BJ (cell line): Measurements from ENCODE around the gene ANGEL2. TPM values are rescaled to one million over a fixed set of nuclear protein-coding genes. Genes with fewer than 3 reads are reported as not detected.

Experiments
- CTCF ChIA-PET: fragments of 350-600 bp; formaldehyde crosslinking; extraction: SDS; loops from one replicate; lab custom pipeline; 2021; ENCODE audit warnings: antibody characterized with exemption, inconsistent platforms; lab: Yijun Ruan, JAX
- POLR2A ChIA-PET: fragments of 300-600 bp; sonication (Branson Sonifier 250); formaldehyde crosslinking; extraction: SDS; loops from one replicate; lab custom pipeline; 2021; ENCODE audit warnings: antibody characterized with exemption; lab: Charles Lee
- DNase-seq: peaks from one replicate; pipeline ENCODE4 v3.0.0-alpha.2; 2011; ENCODE audit warnings: low read depth
- H3K27me3 ChIP-seq: 2 replicates; pipeline ENCODE4 v1.6.0; 2011; ENCODE audit warnings: low read length; ENCODE audit not compliant: control insufficient read depth, insufficient read depth
- H3K36me3 ChIP-seq: 2 replicates; pipeline ENCODE4 v1.5.1; 2011; ENCODE audit warnings: low read length; ENCODE audit not compliant: control insufficient read depth, insufficient read depth
- H3K4me3 ChIP-seq: 2 replicates; pipeline ENCODE4 v1.5.1; 2011; ENCODE audit warnings: low read depth, mild to moderate bottlenecking, control low read depth, low read length
- CTCF ChIP-seq: IDR thresholded peaks from 2 replicates; pipeline ENCODE4 v1.5.1; 2011; ENCODE audit warnings: low read depth, mild to moderate bottlenecking, control low read depth, inconsistent platforms, low read length, moderate library complexity; ENCODE audit not compliant: insufficient read depth
- polyA plus RNA-seq: library from polyadenylated mRNA; depleted of rRNA; stranded (reverse); fragments of >200 nt; gene quantifications from 2 replicates; pipeline ENCODE4 v1.2.3, GENCODE V29; 2011

Gene ANGEL2
- polyA plus RNA-seq, 1 experiment, result 13.3 TPM

DNA sequence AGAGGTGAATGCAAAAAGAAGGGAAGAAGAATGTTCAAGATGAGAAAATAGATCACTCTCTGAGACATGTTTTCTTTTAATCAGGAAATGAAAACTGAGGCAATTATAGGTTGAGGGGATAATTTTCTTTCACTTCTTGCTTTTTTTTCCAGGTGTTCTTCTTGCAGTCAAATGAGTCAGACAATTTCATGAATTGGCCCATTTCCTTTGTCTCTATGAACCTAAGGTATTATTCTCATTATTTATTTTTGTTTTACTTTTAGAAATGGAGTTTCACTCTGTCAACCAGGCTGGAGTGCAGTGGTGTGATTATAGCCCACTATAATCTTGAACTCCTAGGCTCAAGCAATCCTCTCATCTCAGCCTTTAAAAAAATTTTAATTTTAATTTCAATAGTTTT, 68.8 kb downstream of the ANGEL2 start:
- DNase-seq, result no peak
- ChIA-PET CTCF (interaction anchor here (0.8 to 1.3 kb wide), 2 partner anchors 9 to 21 kb away, joined by 4 to 5 read pairs; no protein-coding TSS in a partner anchor), POLR2A (no interaction called here)

DNA sequence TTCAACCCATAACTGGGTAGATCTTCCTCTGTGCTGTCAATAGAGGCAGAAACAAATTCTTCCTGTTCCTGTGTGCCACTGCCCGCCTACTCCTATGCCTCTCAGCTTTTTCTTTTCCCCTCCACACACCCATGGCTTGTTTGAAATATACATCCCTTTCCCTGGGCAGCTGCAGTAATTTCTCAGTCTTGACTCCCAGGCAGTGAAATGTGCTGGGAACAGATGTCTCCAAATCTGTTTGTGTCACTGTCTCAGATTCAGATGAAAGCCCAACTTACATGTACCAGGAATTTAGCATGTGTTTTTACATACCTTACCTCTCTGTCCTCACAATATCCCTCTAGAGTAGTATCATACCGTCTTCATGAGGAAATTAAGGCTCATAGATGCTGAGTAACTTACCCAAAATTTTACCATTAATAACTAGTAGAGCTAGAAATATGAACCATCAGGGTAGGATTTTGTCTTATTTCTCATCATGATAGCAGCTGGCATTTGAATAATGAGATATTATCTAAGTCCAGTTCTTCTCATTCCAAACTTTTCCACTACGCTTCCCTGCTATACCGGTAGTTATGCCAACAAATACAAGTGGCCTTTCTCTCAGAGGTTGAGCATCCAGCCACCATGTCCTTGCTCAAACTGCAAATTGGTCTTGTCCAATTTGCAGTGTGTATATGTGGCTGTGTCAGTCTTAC, 70.1 kb downstream of the ANGEL2 start:
- no peak for TF ChIP-seq CTCF
- ChIA-PET CTCF (interaction anchor here (1.3 kb wide), 1 partner anchor 8 kb away, joined by 5 read pairs; no protein-coding TSS in a partner anchor), POLR2A (interaction anchor here (0.7 kb wide), 1 partner anchor 27 kb away, joined by 6 read pairs; no protein-coding TSS in a partner anchor)

More for the DNA sequence above, 68.8 kb downstream of the ANGEL2 start:
- no peak for TF ChIP-seq CTCF
- Histone ChIP-seq H3K36me3 (no peaks in the 10 kb centered on the region), H3K27me3 (peaks cover 9% of the 10 kb centered on the region), H3K4me3 (no peak overlapping the region)

DNA sequence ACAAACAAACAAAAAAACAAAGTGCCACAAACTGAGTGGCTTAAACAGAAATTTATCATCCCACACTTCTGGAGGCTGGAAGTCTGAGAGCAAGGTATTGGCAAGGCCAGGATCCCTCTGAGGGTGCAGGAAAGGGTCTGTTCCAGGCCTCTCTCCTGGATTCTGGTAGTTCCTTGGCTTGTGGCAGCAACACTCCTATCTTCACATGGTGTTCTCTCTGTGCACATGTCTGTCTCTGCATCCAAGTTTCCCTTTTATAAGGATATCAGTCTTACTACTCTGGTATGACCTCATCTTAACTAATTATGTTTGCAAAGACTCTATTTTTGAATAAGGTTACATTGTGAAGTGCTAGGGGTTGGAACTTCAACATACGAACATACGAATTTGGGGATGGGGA, 70.6 kb downstream of the ANGEL2 start:
- Histone ChIP-seq H3K27me3 (peaks cover 2% of the 10 kb centered on the region), H3K4me3 (no peak overlapping the region), H3K36me3 (no peaks in the 10 kb centered on the region)
- no peak for TF ChIP-seq CTCF
- CTCF ChIA-PET, result no interaction called here
- no peak for DNase-seq
- POLR2A ChIA-PET, result interaction anchor here (0.7 kb wide), 1 partner anchor 26 kb away, joined by 6 read pairs; no protein-coding TSS in a partner anchor

More for the DNA sequence above, 70.1 kb downstream of the ANGEL2 start:
- peaks cover 2% of the 10 kb centered on the region for H3K27me3 ChIP-seq
- H3K4me3 ChIP-seq, result no peak overlapping the region
- no peaks in the 10 kb centered on the region for H3K36me3 ChIP-seq
- DNase-seq, result no peak

- ChIA-PET CTCF (no interaction called here), POLR2A (no interaction called here)
- Histone ChIP-seq H3K4me3 (no peak overlapping the region), H3K36me3 (no peaks in the 10 kb centered on the region), H3K27me3 (no peaks in the 10 kb centered on the region)
- no peak for TF ChIP-seq CTCF
- no peak for DNase-seq
Observed at GRCh38 chr1:212944229-212944901, 71.3 kb downstream of the ANGEL2 start.

GRCh38 chr1:212943393-212943710, 72.3 kb downstream of the ANGEL2 start:
- Histone ChIP-seq H3K36me3 (no peaks in the 10 kb centered on the region), H3K4me3 (no peak overlapping the region), H3K27me3 (no peaks in the 10 kb centered on the region)
- CTCF ChIA-PET, result no interaction called here
- no peak for DNase-seq
- TF ChIP-seq CTCF, result no peak
- POLR2A ChIA-PET, result no interaction called here
